EH (cell line): Measurements from ENCODE around the gene CDYL.
A peak's percentile ranks its signal among the peaks of the same experiment; 100 is the strongest.
"Not testable (repeated sequence)": the region's sequence is repeated elsewhere in the genome, so short reads cannot be mapped to it uniquely, and the experiment has no call there.

Experiments used
- DNase-seq: peaks from one replicate; pipeline ENCODE4 v3.0.0-alpha.2; 2015; ENCODE audit warnings: low read depth

Gene CDYL

DNA sequence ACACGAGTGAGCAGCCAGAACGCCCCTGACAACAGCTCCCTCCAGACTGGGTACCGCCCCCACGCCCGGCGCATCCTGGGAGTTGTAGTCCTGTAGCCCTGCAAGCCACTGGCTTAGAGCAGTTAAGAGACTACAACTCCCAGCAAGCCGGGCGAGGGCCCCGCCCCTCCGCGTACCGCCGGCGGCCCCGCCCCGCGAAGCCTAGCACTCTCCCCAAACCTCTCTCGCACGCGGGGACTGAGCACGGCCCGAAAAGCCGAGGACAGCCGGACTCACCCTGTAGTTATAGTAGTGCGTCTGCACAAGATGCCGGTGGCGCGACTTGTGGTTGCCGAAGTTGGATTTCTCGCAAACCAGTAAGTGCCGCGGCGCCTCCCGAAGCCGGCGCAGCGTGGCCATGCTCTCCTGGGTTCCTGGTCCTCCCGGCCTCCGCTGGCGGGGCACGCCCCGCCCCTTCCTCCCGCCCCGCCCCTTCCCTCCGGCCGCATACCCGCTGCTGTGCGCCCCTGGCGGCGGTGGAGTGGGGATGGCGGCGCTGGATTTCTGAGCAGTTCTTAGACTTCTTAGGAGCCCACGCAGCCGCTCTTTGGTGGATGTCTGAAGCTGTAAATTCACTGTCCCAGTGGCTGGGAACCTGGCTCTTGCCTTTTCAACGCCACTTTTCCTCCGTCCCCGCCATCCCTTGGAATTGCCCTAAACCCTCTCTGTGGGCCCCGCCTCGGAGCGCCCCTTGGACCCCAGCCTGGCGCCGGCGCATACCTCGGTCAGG lies 227.6 kb downstream of the CDYL start, which contains the start of gene RPP40:
TSS of gene RPP40 (minus strand) at position 434 of the 769 bp plus-strand sequence. CDS start at position 399, 35 bp downstream.
- DNase-seq: peak; percentile 97

DNA sequence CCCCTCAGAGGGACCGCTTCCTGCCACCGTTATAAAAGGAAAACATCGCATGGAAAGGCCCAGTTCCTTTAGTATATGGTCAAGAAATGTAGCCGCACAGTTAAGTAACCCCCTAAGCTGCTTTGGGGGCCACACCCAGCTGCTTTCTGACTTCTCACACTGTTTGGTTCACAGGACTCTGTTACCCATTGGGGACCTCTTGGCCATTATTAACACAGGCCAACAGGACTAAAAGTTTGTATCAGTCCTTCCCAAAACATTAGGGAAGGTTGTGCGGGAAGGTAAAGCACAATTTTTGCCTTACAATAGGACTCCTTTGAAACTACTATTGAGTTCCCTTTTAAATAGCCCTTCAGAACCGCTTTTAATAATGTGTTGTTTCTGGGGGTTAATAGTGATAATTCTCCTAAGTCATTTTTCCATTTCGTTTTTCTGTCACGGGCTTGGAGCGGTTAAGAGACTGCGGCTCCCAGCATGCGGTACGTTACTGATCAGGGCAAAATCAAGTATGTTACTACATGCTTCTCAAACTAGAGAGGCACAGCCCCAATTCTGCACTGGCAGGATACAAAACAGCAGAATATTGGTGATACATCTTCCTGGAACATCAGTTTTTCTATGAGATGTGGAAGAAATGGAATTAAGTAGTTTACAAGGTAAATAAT lies 228.3 kb downstream of the CDYL start:
- DNase-seq: no peak

DNA sequence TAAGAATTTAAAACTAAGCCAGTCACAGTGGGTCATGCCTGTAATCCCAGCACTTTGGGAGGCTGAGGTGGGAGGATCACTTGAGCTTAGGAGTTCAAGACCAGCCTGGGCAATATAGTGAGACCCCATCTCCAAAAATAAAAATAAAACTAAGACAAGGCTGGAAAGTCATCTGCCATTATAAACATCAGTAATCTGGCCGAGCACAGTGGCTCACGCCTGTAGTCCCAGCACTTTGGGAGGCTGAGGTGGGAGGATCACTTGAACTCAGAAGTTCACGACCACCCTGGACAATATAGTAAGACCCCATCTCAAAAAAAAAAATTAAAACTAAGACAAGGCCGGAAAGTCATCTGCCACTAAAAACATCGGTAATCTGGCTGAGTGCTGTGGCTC lies 228.8 kb downstream of the CDYL start:
- not testable (repeated sequence) for DNase-seq
